GM13977 (cell line): Measurements from ENCODE around the gene COBLL1.
A peak's percentile ranks its signal among the peaks of the same experiment; 100 is the strongest.

Source experiments
- DNase-seq: peaks from one replicate; pipeline ENCODE4 v3.0.0; 2012; ENCODE audit warnings: low spot score
- CTCF ChIP-seq: IDR thresholded peaks from 2 replicates; pipeline ENCODE4 v1.5.1; 2012; ENCODE audit warnings: mild to moderate bottlenecking, control low read depth; ENCODE audit not compliant: insufficient read depth; ENCODE audit errors: extremely low read depth, missing control alignments
- in situ Hi-C: fragments of 300-500 bp; cut with MboI; formaldehyde crosslinking; loops from one replicate; pipeline ENCODE4 v1.12.0; 2022; ENCODE audit warnings: low sequenced_read_pairs, low pct_unique_long_range_greater_than_20kb, mixed read lengths, inconsistent platforms; ENCODE audit not compliant: unreplicated experiment

The COBLL1 gene

GRCh38 chr2:164703915-164704706, 137.5 kb downstream of the COBLL1 start:
- TF ChIP-seq CTCF = no peak
- DNase-seq = no peak
- in situ Hi-C loops = no loop called here

GRCh38 chr2:164701565-164701964, 140.1 kb downstream of the COBLL1 start:
- in situ Hi-C loops = no loop called here
- no peak for TF ChIP-seq CTCF
- no peak for DNase-seq

GRCh38 chr2:164700390-164700789, 141.2 kb downstream of the COBLL1 start:
- no peak for TF ChIP-seq CTCF
- DNase-seq = no peak
- in situ Hi-C loops = no loop called here

GRCh38 chr2:164697688-164698461, 143.7 kb downstream of the COBLL1 start:
- in situ Hi-C loops = no loop called here
- no peak for DNase-seq
- peak; percentile 40 for TF ChIP-seq CTCF

GRCh38 chr2:164696634-164697033, 145.0 kb downstream of the COBLL1 start:
- TF ChIP-seq CTCF = no peak
- DNase-seq = no peak
- in situ Hi-C loops = no loop called here

- no peak for TF ChIP-seq CTCF
- DNase-seq = no peak
- in situ Hi-C loops = no loop called here
Observed at GRCh38 chr2:164694275-164694695, 147.3 kb downstream of the COBLL1 start.
